HG02571 (cell line): Measurements from ENCODE around the gene KCNQ5.
"Not testable (repeated sequence)": the region's sequence is repeated elsewhere in the genome, so short reads cannot be mapped to it uniquely, and the experiment has no call there.

ENCODE experiments used
- ATAC-seq: cut with Tn5 transposase; IDR thresholded peaks from one replicate; pipeline ENCODE4 v1.9.1; 2021; ENCODE audit warnings: mild to moderate bottlenecking, moderate library complexity; ENCODE audit not compliant: unreplicated experiment

KCNQ5 gene

DNA sequence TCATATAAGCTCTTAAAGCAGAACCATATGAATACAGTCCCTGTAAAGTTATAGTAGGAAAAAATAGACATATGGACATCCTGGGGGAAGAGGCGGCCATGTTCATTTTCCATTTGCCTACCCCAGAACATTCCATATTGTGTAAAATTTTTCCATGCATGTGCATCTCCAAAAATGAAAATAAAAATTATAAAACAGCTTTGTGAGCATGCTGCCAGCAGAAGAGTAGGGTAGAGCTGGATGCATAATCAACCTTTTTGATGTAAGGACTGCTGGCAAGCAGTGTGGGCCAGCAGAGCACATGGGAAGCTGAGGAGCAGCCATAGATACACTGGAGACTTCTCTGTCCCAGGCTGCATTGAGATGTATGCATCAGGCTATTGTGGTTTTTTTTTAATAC, 271.0 kb downstream of the KCNQ5 start:
- ATAC-seq = no peak

- ATAC-seq = no peak
Measured at GRCh38 chr6:72894091-72894490, 272.2 kb downstream of the KCNQ5 start.

DNA sequence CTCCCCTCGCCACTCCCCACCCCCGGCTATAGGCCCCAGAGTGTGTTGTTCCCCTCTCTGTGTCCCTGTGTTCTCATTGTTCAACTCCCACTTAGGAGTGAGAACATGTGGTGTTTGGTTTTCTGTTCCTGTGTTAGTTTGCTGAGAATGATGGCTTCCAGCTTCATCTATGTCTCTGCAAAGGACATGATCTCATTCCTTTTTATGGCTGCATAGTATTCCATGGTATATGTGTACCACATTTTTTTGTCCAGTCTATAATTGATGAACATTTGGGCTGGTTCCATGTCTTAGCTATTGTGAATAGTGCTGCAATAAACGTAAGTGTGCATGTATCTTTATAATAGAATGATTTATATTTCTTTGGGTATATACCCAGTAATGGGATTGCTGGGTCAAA, 276.4 kb downstream of the KCNQ5 start:
- not testable (repeated sequence) for ATAC-seq

DNA sequence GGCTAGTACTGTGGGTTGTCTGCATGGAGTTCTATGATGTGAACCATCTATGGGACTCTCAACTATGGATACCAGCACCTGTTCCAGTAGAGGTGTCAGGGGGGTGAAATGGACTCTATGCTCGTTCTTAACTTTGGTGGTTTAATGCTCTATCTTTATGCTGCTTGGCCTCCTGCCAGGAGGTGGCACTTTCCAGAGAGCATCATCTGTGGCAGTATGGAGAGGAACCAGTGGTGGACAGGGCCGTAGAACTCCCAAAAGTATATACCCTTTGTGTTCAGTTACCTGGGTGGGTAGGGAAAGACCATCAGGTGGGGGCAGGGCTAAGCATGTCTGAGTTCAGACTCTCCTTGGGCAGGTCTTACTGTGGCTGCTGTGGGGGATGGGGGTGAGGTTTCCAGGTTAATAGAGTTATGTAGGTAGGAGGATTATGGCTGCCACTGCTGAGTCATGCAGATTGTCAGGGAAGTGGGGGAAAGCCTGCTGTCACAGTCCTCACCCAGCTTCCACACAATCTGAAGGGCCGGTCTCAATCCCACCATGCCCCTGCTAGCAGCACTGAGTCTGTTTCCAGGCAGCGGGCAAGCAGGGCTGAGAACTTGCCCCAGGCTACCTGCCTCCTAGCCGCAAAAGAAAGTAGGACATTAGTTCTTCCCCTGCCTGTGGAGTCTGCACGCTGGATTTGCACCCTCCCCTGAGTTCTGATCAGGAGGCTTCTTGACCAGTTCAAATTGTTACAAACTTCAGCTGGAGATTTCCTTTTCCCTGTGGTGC, 284.0 kb downstream of the KCNQ5 start:
- ATAC-seq = no peak

DNA sequence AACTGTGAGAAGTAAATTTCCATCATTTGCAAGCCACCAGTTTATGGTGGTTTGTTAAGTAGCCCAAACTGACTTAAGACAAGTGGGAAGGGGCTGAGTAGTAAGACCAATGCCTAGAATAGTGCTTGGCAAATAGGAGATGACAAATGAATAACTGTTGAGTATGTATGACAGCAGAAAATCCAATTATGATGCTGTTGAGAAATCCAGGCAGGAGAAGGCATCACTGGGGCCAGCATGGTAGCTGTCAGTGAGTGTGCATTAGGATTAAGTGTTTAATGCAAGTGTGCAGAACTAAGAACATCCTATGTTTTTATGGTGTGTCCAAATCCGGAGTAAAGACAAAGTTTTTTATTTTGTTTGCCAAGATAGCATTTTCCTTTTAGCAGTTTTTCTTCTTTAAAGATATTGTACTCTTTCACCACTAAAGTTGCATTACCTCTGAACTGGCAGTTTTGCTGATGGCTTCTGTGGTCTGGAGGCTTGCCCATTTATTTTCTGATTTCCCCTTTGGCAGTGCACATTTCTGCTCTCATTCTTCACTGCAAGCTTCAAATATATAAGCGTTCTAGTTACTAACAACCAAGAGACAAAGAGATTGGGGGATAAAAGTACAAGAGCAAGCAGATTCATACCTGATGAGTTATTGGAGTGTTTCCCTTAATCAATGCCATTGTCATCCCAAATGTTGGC, 289.7 kb downstream of the KCNQ5 start:
- no peak for ATAC-seq

GRCh38 chr6:72913797-72914196, 291.9 kb downstream of the KCNQ5 start:
- no peak for ATAC-seq

GRCh38 chr6:72916298-72916697, 294.4 kb downstream of the KCNQ5 start:
- no peak for ATAC-seq

- no peak for ATAC-seq
Measured at GRCh38 chr6:72916906-72917305, 295.0 kb downstream of the KCNQ5 start.

- ATAC-seq = no peak
Measured at GRCh38 chr6:72922401-72922800, 300.5 kb downstream of the KCNQ5 start.

DNA sequence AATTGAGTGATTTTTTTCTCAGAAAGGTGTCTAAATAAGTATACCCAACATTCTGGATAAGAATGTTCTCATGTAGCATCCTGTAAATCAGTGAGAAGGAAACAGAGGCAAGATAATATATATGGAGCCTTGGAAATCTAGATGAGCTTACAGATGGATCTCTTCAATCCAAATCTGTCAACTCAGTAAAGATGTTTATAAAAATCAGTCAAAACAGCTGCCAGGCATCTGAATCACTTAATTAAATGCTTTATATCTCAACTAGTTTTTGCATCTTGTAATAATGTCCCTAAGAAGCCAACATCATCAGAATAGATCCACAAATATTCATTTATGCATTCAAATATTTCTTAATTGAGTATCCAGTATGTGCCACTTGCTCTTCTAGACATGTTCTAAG, 303.3 kb downstream of the KCNQ5 start:
- no peak for ATAC-seq

DNA sequence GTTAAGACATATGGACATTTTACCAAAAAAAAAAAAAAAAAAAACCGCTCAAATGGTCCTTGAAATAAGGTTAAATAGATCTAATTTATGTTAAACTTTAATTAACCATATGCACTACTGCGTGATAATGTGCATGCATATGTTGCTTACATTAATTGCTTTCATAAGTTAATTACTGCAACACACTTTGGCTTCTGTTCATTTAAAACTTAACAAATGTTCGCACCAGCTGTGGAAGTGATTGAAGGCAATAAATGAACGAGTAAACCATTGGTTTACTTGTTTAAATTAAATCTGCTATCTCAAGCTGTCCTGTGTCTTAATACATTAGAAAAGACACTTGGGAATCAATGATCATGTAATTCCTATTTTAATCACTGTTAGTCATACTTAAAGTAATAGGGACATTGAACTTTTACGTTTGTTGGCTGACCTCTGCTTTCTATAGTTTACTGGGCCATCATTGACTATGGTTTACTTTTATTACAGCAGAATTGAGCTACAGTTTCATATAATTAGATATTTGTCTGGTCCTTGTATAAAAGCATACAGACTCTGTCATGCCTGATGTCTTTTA, 308.8 kb downstream of the KCNQ5 start:
- no peak for ATAC-seq

- no peak for ATAC-seq
Measured at GRCh38 chr6:72931325-72931887, 309.5 kb downstream of the KCNQ5 start.

GRCh38 chr6:72933233-72933632, 311.4 kb downstream of the KCNQ5 start:
- no peak for ATAC-seq

GRCh38 chr6:72936766-72937559, 315.1 kb downstream of the KCNQ5 start:
- no peak for ATAC-seq

DNA sequence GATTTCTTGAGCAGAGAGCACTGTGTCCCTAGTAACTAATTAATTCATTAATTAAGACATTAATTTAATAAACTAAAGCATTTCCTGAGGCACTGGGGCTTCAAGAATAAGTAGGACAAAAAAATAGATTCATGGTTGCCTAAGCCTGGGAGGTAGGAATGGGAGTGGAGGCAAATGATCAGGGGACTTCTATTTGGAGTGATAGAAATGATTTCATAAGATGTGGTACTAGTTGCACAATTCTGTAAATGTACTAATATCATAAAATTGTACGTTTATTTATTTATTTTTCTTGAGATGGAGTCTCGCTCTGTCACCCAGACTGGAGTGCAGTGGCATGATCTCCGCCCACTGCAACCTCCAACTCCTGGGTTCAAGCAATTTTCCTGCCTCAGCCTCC, 316.2 kb downstream of the KCNQ5 start:
- no peak for ATAC-seq

DNA sequence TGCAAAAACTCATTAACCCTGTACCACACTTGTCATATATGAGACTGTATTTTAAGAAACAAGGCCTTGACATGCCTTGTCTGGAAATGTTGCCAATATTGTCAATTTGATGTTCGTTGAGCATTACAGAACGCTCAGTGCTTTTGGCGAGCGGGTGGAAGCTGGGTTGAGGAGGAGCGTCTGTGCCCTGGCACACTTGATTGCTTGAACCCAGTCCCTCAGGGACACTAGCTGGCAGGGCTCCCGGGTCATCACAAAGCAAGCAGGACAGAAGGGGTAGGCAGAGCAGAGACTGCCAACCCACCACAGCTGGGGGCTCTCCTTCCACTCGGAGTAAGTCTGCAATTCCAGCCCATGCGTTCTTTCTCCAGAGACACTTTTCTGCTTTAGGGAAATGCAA, 317.1 kb downstream of the KCNQ5 start:
- no peak for ATAC-seq

GRCh38 chr6:72940265-72940664, 318.4 kb downstream of the KCNQ5 start:
- no peak for ATAC-seq

DNA sequence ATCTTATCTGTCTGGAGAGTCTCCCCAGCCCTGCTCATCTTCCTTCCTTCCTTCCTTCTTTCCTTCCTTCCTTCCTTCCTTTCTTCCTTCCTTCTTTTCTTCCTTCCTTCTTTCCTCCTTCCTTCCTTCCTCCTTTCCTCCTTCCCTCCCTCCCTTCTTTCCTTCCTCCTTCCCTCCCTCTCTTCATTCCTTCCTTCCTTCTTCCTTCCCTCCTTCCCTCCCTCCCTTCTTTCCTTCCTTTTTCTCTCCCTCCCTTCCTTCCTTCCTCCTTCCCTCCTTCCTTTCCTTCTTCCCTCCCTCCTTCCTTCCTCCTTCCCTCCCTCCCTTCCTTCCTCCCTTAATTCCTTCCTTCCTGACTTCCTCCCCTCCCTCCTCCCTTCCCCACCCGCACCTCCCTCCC, 319.4 kb downstream of the KCNQ5 start:
- ATAC-seq = no peak

DNA sequence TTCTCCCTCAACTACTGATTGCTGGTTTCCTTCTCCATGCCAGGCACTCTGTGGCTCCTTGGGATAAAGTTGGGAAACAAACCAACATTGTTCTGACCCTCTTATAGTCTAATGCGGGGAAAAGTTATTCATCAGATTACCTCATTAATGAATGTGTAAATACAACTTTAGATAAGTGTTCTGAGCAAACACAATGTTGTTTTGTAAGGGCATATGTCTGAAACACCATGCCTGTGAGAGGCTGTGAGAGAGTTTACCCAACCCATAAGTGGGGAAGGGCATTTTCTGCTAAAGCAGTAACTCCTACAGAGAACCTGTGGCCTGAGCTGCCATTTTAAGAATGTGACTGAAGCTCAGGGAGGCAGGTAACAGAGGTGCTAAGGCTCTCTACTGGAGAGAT, 319.9 kb downstream of the KCNQ5 start:
- no peak for ATAC-seq

- no peak for ATAC-seq
Measured at GRCh38 chr6:72943699-72944098, 321.8 kb downstream of the KCNQ5 start.

GRCh38 chr6:72944660-72945059, 322.8 kb downstream of the KCNQ5 start:
- ATAC-seq = no peak
